Dermis blood vessel endothelial cell (primary cell): Measurements from ENCODE around the gene RLN3. TPM values are rescaled to one million over a fixed set of nuclear protein-coding genes. Genes with fewer than 3 reads are reported as not detected.

Experiments
- total RNA-seq: library from RNA; depleted of rRNA; stranded (reverse); fragments of >200 nt; gene quantifications from 2 replicates; pipeline ENCODE4 v1.2.3, GENCODE V29; 2014

RLN3 gene
- total RNA-seq, 1 donor from 2014 or later, result not detected

Other genes with a start within 250 kb of the RLN3 start
- 23.7 and 26.0 TPM in 2 replicates for gene ZSWIM4, start 232.7 kb upstream of the RLN3 start, total RNA-seq
- gene NANOS3, start 151.0 kb upstream of the RLN3 start, total RNA-seq, result not detected in 2 replicates
- 0.37 and 0.51 TPM in 2 replicates for gene BRME1, start 122.0 kb upstream of the RLN3 start, total RNA-seq
- 6.8 and 10.5 TPM in 2 replicates for gene CC2D1A, start 121.9 kb upstream of the RLN3 start, total RNA-seq
- gene PODNL1, start 89.7 kb upstream of the RLN3 start, total RNA-seq, result 0.09 and 0.34 TPM in 2 replicates
- 8.0 and 17.9 TPM in 2 replicates for gene DCAF15, start 75.6 kb upstream of the RLN3 start, total RNA-seq
- gene RFX1, start 21.8 kb upstream of the RLN3 start, total RNA-seq, result 2.0 and 7.5 TPM in 2 replicates
- gene IL27RA, start 3.6 kb downstream of the RLN3 start, total RNA-seq, result 4.5 and 11.4 TPM in 2 replicates
- not detected in 2 replicates for gene PALM3, start 33.9 kb downstream of the RLN3 start, total RNA-seq
- under 0.01 and 0.19 TPM in 2 replicates for gene MISP3, start 44.6 kb downstream of the RLN3 start, total RNA-seq
- not detected in 2 replicates for gene C19orf67, start 57.6 kb downstream of the RLN3 start, total RNA-seq
- 22.3 and 25.2 TPM in 2 replicates for gene SAMD1, start 62.6 kb downstream of the RLN3 start, total RNA-seq
- 42.7 and 92.6 TPM in 2 replicates for gene PRKACA, start 89.6 kb downstream of the RLN3 start, total RNA-seq
- 11.4 and 26.8 TPM in 2 replicates for gene ASF1B, start 108.4 kb downstream of the RLN3 start, total RNA-seq
- gene ADGRL1, start 178.0 kb downstream of the RLN3 start, total RNA-seq, result 5.1 and 6.3 TPM in 2 replicates